Smooth muscle cell (in vitro differentiated cells): ENCODE data around the gene LBX1. TPM values are rescaled to one million over a fixed set of nuclear protein-coding genes. Genes with fewer than 3 reads are reported as not detected.

Experiments used
- DNase-seq: peaks from one replicate; lab custom pipeline; 2025; ENCODE audit not compliant: unreplicated experiment; lab: John Stamatoyannopoulos, UW
- H2AFZ ChIP-seq: fragments of 200-600 bp; sonication (generic); 2 replicates; pipeline ENCODE4 v1.6.0; 2016; ENCODE audit warnings: antibody characterized with exemption, low read depth, mild to moderate bottlenecking
- H3F3A ChIP-seq: fragments of 200-600 bp; sonication (generic); 2 replicates; pipeline ENCODE4 v1.6.0; 2017; ENCODE audit warnings: antibody characterized with exemption, low read depth
- H3K27ac ChIP-seq: fragments of 200-600 bp; sonication (generic); 2 replicates; pipeline ENCODE4 v1.5.1; 2016; ENCODE audit warnings: low read depth, mild to moderate bottlenecking
- H3K27me3 ChIP-seq: fragments of 200-600 bp; sonication (generic); 2 replicates; pipeline ENCODE4 v1.6.1; 2016; ENCODE audit warnings: low read depth, mild to moderate bottlenecking
- H3K36me3 ChIP-seq: fragments of 200-600 bp; sonication (generic); 2 replicates; pipeline ENCODE4 v1.5.1; 2016; ENCODE audit warnings: low read depth
- H3K4me1 ChIP-seq: fragments of 200-600 bp; sonication (generic); 2 replicates; pipeline ENCODE4 v1.5.1; 2016; ENCODE audit warnings: low read depth
- H3K4me2 ChIP-seq: fragments of 200-600 bp; sonication (generic); 2 replicates; pipeline ENCODE4 v1.6.0; 2016; ENCODE audit warnings: mild to moderate bottlenecking
- H3K4me3 ChIP-seq: fragments of 200-600 bp; sonication (generic); 2 replicates; pipeline ENCODE4 v1.5.1; 2016; ENCODE audit warnings: mild to moderate bottlenecking
- H3K79me2 ChIP-seq: fragments of 200-600 bp; sonication (generic); 2 replicates; pipeline ENCODE4 v1.6.0; 2016; ENCODE audit warnings: low read depth, mild to moderate bottlenecking
- H3K9ac ChIP-seq: fragments of 200-600 bp; sonication (generic); 2 replicates; pipeline ENCODE4 v1.6.0; 2016; ENCODE audit warnings: low read depth
- H3K9me3 ChIP-seq: fragments of 200-600 bp; sonication (generic); replicated peaks from 2 replicates; pipeline ENCODE4 v1.5.1; 2016; ENCODE audit warnings: low read depth
- H4K20me1 ChIP-seq: fragments of 200-600 bp; sonication (generic); 2 replicates; pipeline ENCODE4 v1.6.0; 2016; ENCODE audit warnings: low read depth
- CTCF ChIP-seq: fragments of 200-600 bp; sonication (generic); IDR thresholded peaks from 2 replicates; pipeline ENCODE4 v1.5.1; 2017; ENCODE audit warnings: borderline replicate concordance, mild to moderate bottlenecking, antibody characterized with exemption; ENCODE audit not compliant: insufficient read depth, poor library complexity, severe bottlenecking
- WGBS: methylation state at CpG from one replicate; pipeline ENCODE4 v1.1.7; 2016; ENCODE audit warnings: low lambda C conversion rate; 5-methylcytosine and 5-hydroxymethylcytosine counted together
- polyA plus RNA-seq: library from polyadenylated mRNA; unstranded; fragments of >200 nt; fragmentation: Nextera tagmentation; extraction: Ambion mirVana; gene quantifications from 2 replicates; pipeline ENCODE4 v1.2.1, GENCODE V29; 2016
- total RNA-seq: library from RNA; depleted of rRNA; stranded (reverse); fragments of >200 nt; gene quantifications from 2 replicates; pipeline ENCODE4 v1.2.3, GENCODE V29; 2014

The LBX1 gene
- total and polyA plus RNA-seq, 2 experiments from 2014 or later: not detected

GRCh38 chr10:101234333-101234732 lies 5.1 kb upstream of the LBX1 start:
- Histone ChIP-seq H2AFZ (no peak overlapping the region), H3K4me1 (peaks cover 16% of the 10 kb centered on the region), H3K36me3 (no peaks in the 10 kb centered on the region), H3K27me3 (peaks cover 100% of the 10 kb centered on the region), H3K79me2 (no peaks in the 10 kb centered on the region), H3K9me3 (no peaks in the 10 kb centered on the region), H3K4me2 (no peak overlapping the region), H3K4me3 (no peak overlapping the region), H3K27ac (no peak overlapping the region), H3F3A (no peaks in the 10 kb centered on the region), H4K20me1 (peaks cover 4% of the 10 kb centered on the region), H3K9ac (no peak overlapping the region)
- no peak for TF ChIP-seq CTCF
- no peak for DNase-seq
- 61% methylated on average over 1 of the region's 1 CpG for WGBS

- no peak for DNase-seq
- Histone ChIP-seq H3K27ac (no peak overlapping the region), H4K20me1 (peaks cover 4% of the 10 kb centered on the region)
These were observed 4.6 kb upstream of the LBX1 start for GRCh38 chr10:101233863-101234262.

DNA sequence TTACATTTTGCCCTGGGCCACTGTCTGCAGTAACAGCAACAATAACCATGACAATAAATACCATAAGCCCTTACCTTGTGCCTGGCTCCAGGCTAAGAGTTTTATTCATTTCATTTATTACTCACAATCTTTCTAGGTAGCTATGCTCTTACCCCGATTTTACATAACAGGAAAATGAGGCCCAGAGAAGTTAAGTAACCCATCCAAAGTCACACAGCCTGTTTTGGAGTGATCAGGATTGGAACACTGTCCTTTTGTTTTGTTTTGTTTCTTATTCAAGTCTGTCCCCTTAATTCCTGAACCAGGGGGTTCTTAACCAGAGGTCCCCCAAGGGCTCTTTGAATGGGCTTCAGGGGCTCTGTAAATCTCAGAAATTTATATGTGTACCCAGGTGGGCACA lies 4.2 kb upstream of the LBX1 start:
- no peak overlapping the region for H3K9ac ChIP-seq
- H3K27me3 ChIP-seq: peaks cover 100% of the 10 kb centered on the region
- H3F3A ChIP-seq: no peaks in the 10 kb centered on the region
- H4K20me1 ChIP-seq: peaks cover 4% of the 10 kb centered on the region
- no peaks in the 10 kb centered on the region for H3K36me3 ChIP-seq
- WGBS: 48% methylated on average over 1 of the region's 1 CpG
- H3K79me2 ChIP-seq: no peaks in the 10 kb centered on the region
- DNase-seq: no peak
- H2AFZ ChIP-seq: no peak overlapping the region
- no peaks in the 10 kb centered on the region for H3K9me3 ChIP-seq
- H3K4me2 ChIP-seq: no peak overlapping the region
- no peak overlapping the region for H3K27ac ChIP-seq
- peaks cover 16% of the 10 kb centered on the region for H3K4me1 ChIP-seq
- H3K4me3 ChIP-seq: no peak overlapping the region
- TF ChIP-seq CTCF: no peak

More at GRCh38 chr10:101233863-101234262, 4.6 kb upstream of the LBX1 start:
- Histone ChIP-seq H3K79me2 (no peaks in the 10 kb centered on the region), H3K9ac (no peak overlapping the region), H3K4me3 (no peak overlapping the region), H3F3A (no peaks in the 10 kb centered on the region), H3K36me3 (no peaks in the 10 kb centered on the region), H3K4me1 (peaks cover 16% of the 10 kb centered on the region), H2AFZ (no peak overlapping the region), H3K9me3 (no peaks in the 10 kb centered on the region), H3K4me2 (no peak overlapping the region), H3K27me3 (peaks cover 100% of the 10 kb centered on the region)
- 19% methylated on average over 3 of the region's 3 CpGs for WGBS
- no peak for TF ChIP-seq CTCF

GRCh38 chr10:101231912-101232689 lies 2.8 kb upstream of the LBX1 start:
- Histone ChIP-seq H3K9ac (no peak overlapping the region), H3K36me3 (no peaks in the 10 kb centered on the region), H3K27me3 (peaks cover 100% of the 10 kb centered on the region), H4K20me1 (peaks cover 10% of the 10 kb centered on the region), H3K4me3 (no peak overlapping the region), H3K79me2 (no peaks in the 10 kb centered on the region), H3F3A (no peaks in the 10 kb centered on the region), H3K4me2 (no peak overlapping the region), H3K9me3 (no peaks in the 10 kb centered on the region), H2AFZ (no peak overlapping the region), H3K27ac (no peak overlapping the region), H3K4me1 (peaks cover 16% of the 10 kb centered on the region)
- DNase-seq: no peak
- 43% methylated on average over 12 of the region's 12 CpGs for WGBS
- TF ChIP-seq CTCF: no peak
